DMS 273 treated with DMSO at 0.1 percent for 48 hours (cell line): ENCODE data around the gene ZNF672.
"Not testable (repeated sequence)": the region's sequence is repeated elsewhere in the genome, so short reads cannot be mapped to it uniquely, and the experiment has no call there.

Experiments
- DNase-seq: peaks from one replicate; lab custom pipeline; 2025; lab: John Stamatoyannopoulos, UW

The ZNF672 gene

DNA sequence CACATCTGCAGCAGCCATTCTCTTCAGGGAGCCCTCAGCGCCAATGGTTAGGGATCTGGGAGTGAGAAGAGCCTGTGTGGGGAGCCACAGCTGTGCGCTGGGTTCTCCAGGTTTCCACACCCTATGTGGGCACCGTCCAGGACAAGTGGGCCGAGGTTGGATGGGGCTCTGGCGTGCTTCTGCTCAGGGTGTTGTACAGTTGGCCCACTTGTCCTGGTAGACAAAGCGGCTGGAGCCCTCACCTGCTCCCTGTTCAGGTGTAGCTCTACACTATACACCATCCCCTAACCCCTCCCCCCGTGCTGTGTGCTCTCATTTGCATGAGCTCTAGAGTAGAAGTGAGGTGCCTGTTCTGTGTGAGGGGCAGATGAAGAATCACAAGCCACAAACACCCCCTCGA, 24.5 kb upstream of the ZNF672 start:
- no peak for DNase-seq

DNA sequence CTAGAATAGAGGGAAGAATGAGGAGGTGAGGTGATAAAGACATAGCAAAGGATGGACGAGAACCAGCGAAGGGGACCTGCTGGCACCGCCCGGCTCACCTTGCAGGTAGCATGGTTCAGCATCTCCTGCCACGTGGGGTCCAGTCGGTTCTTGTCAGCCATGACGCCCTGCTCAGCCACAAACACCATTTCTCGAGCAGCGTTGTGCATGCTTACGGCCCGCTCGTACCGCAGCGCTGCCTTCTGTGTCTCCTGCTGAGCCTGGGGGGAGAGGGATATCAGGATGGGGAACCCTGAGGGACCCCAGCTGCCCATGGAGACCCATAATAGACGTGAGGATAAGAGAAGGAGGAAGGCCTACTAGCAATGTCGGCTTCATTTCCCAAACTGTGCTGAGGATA, 23.7 kb upstream of the ZNF672 start:
- no peak for DNase-seq

DNA sequence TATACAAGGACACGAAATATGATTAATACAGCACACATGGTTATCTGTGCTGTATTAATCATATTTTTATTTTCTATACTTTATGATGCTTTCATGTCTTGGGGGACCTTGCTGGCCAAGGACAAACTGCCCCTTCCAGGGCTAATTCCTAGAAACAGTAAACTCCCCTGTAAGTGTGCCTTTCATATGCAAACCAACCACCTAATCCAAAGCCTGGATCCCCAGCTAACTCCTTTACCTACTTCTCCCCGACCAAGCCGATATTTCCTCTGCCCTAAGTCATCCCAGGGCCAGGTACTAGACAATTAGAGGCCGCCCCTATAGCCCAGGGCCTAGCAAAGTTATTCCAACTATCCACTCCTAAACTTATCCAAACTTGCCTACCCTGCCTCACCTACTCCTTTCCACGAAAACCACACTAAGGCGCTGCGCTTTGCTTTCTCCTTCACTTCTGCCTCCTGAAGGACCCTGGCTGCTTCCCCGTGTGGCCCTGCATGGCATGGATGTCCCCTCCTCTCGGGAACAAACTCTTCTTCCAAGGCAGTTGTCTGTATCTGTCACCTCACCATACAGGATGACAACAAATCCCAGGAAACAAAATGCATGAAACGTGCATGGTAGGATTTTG, 22.5 kb upstream of the ZNF672 start:
- DNase-seq, result no peak

DNA sequence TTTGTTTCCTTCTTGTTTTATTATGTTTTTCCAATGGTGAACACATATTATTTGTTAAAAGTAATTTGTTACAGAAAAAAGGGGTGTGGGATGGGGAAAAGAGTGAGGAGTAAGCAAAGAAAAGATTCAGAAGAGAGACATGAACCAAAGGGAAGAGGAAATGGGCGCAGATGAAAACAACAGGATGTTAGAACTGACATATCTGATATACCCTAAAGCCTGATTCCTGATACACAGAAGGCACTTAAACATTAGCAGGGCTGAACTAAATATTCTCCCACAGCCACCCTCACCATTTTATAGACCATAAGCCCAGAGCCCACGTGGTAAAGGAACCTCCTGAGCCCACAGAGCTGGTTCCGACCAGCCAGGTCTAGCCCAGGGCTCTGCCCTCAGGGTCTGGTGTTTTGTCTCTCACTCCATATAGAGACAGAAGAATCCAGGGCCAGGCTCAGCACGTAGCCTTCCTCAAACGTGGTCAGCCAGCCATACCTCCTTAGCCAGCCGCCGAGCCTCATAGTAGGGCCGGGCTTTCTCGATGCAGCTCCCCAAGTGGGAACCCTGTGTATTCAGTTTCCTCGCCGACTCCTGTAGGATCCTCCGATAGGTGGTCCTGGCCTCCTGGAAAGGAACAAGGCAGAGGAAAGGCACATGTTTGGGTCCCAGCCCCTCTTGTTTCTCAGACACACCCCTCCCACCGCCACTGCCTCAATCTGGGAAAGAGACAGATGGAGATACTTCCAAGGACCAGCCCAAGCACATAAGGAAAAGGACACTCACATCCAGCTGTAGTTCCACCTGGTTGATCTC, 21.8 kb upstream of the ZNF672 start:
- no peak for DNase-seq

DNA sequence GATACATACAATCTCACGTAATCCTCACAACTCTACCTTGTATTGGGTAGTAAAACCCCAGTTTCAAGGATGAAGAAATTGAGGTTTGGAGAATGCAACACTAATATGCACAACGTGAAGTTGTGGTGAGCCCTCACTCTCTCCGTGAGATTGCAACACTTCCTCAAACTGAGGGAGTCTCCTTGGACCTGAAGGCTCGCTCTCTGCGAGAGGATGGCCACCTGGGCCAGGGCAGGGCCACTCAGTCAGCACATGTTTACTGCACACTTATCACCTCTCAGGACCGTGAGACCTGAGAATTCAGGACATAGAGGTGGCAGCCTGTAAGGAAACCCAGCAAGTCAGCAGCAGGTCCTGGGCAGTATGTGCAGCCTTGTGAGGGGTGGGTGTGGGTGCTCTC, 21.0 kb upstream of the ZNF672 start:
- DNase-seq, result no peak

DNA sequence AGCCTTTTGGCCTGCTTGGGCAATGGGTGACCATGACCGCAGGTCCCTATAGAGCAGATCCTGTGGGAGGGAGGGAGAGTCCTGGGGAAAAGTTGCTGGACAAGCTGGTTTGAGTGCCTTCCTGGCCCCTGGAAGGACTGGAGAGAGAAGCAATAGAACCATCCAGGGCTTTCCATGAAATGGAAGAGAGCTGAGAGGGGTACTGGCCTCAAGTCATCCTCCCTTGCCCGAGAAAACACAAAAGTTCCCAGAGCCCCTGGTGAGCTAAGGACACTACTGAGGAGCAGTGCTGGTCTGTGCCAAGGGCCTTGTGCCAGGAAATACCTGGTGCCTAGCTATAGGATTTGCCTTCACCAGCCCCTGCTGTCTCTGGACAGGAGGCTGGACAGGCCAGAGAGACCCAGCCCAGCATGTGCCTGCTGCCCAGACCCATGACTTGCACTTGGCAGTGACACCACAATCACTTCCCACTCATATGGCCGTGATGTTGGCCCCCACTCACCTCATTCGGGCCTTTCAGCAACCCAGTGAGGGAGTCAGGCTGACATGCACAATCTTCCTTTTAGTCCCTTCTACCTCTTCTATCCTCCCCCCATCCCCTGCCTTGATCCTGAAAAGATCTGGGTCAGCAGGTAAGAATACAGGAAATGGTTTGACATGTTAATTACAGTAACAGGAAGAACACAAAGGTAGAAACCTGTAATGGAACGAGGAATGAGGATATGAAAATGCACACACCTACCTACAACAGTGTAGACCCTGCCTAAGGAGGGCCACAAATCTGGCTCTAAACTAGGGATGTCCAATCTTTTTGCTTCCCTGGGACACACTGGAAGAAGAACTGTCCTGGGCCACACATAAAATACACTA, 19.3 kb upstream of the ZNF672 start:
- DNase-seq, result no peak

DNA sequence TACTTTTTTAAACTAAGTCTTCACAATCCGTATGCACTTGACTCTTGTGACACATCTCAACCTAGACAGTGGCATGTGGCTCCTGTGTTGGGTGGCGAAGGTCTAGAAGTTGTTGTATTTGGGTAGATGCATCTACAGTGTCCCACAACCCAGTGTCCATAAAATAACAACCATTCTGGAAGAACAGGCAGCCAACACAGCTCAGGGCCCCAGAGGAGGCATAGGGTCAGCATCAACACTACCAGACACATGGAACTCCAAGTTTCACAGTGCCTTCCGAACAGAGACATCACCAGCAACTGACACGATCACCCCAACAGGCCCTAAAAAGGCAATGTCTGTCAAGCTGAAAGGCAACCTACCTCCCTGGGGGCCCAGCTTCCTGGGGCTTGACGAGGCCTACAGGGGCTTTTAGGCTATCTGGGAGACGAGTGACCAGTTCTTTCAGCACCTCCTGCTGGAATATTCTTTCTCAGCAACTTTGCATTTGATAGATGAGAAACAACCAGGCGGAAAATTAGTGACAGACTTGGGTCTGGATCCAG, 17.9 kb upstream of the ZNF672 start:
- DNase-seq, result no peak

DNA sequence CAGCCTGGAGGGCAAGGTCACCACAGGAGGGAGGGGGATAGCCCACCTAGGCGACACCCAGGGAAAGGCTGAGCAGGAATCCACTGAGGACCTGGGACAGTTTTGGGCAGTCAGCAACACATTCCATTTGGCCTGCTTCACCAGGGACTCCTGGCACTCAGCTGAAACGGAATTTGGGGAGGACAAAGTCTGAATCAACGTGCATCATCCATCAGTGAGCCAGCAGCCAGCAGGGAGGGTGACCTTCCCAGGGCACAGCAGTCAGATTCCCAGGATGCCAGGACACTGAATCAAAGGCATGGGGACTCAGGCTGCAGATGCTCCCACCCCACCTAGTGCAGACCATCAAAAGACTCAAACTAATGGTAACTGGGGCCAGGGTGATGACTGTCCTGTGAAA, 16.9 kb upstream of the ZNF672 start:
- DNase-seq, result no peak

DNA sequence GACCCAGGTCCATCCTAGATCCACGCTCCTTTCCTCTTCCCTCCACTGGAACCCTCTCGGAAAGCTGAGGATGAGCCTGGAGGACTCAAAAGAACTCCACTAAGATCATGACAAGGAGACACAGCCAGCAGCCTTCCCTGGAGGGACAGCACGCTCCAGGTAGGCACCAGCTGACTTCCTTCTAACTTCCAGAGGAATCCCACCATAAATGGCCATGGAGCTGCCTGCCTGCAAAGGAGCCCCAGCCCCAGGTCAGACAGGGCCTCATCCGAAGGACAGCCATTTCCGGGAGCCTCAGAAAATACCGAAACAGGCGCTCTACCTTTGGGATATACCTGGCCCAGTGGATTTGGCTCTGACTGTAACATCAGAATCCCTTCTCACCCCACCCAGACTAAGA, 16.4 kb upstream of the ZNF672 start:
- no peak for DNase-seq

DNA sequence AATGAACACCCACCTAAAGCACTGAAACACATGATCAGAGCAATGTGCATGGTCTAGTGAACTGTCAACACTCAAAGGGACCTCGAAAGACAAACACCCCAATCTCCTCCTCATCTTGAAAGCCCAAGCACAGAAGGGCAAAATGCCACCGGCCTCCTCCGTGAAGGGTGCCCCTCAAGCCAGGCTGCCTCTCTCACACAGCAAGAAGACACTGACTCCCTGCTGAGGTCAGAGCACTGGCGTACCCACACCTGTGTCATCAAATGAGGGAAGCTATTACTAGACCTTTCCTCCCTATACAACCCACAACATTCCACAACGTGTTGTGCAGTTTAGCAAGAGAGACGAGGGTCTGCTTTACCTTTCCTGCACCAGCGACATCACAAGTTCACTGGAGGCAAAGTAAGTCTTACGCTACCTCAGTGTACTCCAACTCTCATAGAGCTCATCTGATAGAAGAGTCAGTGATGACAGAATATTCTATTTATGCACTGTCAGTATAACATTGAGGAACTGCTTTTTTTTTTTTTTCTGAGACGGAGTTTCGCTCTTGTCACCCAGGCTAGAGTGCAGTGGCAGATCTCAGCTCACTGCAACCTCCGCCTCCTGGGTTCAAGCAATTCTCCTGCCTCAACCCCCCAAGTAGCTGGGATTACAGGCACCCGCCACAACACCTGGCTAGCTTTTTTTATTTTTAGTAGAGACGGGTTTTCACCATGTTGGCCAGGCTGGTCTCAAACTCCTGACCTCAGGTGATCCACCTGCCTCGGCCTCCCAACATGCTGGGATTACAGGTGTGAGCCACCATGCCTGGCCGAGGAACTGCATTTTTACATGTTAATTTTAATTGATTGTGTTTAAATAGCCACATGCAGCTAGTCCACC, 15.6 kb upstream of the ZNF672 start:
- no peak for DNase-seq

DNA sequence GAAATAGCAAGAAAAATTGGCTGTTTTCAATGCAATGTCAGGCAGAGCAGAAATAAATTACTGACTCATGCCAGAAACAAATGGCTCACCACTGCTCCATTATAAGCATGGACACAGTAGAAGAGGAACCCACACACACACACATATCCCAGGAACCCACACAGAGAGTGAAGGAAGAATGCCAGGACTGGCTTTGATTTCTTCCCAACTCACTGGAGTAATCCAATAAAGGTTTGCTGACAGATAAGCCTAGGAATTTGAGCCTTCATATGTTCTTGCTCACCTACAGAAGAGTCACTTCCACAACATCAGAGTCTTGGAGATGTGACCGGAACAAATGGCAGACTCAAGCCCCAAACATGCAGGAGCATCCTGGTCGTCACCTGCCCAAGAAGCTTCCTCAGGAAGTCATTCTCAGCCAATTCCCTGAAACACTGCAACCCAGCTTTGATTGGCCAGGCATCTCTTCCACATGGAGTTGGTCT, 14.5 kb upstream of the ZNF672 start:
- DNase-seq, result no peak

DNA sequence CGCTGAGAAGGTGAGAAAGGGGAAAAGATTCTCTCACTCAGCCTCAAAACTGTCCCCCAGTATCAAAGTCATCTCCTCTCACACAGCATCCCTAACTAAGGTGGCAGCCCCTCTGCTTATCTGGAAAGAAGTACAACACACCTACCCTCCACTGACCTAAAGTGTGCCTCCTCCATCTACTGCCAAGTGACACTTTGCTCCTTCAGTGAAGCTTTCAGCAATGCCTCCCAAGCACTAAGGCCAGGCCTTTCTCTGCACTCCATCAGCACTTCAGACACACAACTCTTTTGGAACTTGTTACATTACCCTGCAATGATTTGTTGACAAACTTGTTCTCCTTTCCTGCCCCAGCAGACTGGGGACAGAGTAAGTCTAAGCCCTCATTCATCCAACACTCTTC, 13.7 kb upstream of the ZNF672 start:
- no peak for DNase-seq

DNA sequence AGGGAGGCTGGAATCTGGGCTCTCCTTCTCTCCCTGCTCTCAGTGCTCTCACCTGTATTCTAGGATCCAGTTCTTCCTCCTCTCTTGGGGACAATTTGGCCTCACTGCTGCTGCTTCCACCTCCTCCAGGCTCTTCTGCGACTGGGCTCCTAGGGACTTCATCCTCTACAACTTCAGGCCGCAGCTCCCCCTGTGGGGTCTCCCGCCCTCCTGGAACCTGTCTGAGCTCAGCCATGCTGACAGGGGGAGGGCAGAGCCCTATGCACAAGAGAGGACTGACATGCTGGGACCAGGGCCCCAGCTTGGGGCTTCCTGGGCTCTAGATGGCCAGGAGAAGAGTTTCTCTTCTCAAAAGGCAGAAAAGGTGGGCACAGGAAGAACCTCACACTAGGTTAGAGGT, 13.3 kb upstream of the ZNF672 start:
- no peak for DNase-seq

DNA sequence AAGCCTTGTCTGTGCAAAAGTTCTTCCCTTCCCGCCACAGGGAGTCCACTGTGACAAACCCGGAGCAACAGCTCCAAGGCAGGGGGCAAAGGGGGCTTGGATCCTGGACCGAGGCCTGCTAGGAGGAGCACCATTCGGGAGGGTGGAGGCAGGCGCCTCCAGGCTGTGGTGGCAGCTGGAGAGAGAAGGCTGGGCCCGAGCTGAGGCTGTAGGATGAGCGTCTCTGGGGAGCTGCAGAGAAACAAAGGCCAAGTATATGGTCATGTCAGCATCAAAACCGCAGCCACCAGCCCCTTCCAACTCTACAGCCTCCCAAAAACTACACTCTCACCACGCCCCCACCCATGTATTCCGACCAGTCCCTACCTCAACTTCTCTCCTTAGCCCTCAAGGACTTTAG, 12.9 kb upstream of the ZNF672 start:
- DNase-seq, result no peak

DNA sequence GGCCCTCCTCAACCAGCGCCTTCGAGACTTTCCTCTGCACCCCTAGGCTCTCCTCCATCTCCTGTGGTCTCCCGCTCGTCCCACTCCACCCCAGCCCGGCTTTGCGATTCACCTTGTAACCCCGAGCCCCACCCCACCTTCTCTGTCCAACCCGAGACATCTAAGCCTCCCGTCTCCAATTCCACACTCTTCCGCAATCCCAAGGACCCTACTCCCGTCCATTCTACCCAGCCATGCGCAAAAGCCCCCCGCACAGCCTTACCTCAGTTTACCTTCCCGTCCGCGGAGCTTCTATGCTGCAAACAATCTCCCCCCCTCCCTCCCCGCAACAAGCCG, 12.5 kb upstream of the ZNF672 start:
- no peak for DNase-seq

DNA sequence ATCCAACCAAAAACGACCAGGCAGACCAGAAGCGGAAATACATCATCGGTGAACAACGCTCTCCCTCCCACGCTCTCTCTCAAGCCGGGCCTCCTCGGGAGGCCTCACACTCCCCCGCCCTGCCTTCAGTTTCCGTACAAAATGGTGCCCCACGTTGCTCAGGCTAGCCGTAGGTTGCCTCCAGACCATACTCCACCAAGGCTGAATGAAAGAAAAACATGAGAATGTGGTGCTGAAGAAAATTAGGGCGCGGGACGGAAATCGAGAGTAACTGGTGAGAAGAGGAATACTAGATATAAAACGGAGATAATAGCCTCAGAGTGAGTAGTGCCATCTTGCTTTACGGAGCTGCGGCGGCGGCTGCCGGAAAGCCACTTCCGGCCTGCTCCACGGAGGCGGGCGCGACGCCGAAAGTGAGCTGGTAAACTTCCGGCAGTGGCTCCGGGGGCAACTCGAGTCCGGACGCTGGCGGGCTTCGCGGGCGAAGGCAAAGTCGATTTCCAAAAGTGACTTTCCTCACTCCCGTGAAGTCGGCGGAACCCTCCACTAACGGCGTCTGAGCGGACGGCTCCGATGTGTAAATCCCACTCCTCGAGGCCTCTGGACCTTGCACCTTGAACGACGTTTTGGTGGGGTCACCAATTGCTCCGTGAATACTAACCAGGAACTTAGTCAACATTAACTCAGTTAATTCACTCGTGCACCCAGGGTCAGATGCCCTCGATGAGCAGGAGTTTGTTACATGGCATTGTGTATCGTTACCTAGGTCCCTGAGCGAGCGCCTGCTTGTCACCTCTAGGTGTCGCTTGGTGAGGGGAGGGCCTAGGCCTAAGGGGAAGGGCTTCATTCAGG, 11.9 kb upstream of the ZNF672 start, which contains the start of gene SH3BP5L:
TSS of gene SH3BP5L (minus strand) at position 7 of the 852 bp plus-strand sequence. CDS start 980 bp downstream, outside the sequence.
- peak; percentile 94 for DNase-seq

DNA sequence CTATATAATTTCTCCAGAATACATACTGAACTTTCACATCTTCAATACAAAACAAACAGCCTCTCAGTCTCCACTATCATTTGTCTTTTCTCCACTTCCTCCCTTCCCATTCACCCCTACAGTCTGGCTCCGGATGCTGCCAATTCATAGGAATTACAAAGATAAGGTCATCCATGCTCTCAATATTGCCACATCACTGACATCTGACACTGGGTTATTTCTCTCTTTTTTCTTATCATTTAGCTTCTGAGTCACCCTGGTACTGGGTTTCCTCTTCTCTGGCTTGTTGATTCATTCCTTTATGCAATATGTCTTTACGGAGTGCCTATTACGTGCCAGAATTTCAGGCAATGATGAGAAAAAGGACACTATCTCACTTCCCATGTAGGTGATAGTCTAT, 9.2 kb upstream of the ZNF672 start:
- DNase-seq, result no peak

DNA sequence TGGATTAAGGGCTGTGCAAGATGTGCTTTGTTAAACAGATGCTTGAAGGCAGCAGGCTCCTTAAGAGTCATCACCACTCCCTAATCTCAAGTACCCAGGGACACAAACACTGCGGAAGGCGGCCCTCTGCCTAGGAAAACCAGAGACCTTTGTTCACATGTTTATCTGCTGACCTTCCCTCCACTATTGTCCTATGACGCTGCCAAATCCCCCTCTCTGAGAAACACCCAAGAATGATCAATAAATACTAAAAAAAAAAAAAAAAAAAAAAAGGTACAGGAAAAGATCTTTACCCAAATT, 7.4 kb upstream of the ZNF672 start:
- not testable (repeated sequence) for DNase-seq

DNA sequence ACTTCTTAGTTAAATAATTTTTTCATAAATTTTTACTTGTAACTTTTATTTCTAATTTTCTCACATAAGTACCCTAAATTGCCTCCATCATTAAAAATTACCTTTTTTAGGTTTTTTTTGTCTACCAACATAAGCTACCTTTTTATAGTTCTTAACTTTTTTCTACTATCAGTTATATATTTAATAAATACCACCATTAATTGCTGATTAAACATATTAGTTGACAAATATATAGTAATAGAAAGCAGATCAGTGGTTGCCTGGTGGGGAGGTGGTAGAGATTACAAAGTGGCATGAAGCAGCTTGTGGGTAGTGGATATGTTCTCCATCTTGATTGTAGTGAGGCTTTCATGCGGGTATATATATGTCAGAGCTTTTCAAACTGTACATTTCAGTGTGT, 6.2 kb upstream of the ZNF672 start:
- no peak for DNase-seq

DNA sequence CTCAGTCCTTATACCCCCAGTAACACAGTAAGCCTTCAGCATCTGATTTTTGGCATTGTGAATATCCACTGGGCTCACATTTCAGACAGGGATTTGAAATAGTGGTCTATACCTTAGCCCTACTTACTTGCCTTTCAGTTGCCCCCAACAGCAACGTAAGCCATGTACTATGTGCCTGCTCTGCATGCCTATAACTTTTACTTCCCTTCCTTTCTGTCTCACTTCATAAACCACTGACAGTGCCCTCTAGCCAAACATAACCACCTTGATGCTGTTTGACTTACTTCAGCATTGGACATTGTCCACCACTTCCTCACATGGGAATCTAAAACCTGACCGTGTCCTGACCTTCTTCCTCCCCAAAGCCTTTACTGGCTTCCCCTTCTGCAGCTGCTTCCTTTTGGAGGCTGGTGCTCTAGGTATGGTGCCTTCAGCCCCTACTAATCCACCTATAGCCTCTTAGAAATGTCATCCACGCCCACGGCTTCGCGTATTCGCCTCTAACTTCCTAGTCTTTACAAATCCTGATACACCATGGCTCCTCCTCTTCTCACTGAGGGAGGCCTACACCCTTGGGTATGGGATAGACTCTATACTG, 3.6 kb upstream of the ZNF672 start:
- DNase-seq, result no peak
